Liver (tissue), 3 donors: Measurements from ENCODE around the gene CARS2.

ENCODE experiments used
- ATF3 ChIP-seq: IDR thresholded peaks from 2 replicates; pipeline ENCODE4 v1.6.1; 2016; ENCODE audit warnings: antibody characterized with exemption
- CTCF ChIP-seq: fragments of 150-350 bp; IDR thresholded peaks from 2 replicates; pipeline ENCODE4 v1.5.1; 2017; ENCODE audit warnings: improper control_type of control experiment, low read depth, low read length; ENCODE audit not compliant: missing input control
- EGR1 ChIP-seq, 2 donors: IDR thresholded peaks; 2 replicates each; pipeline ENCODE4 v1.6.1; 2016 to 2018; ENCODE audit warnings: antibody characterized with exemption in 2 of 2, low read depth in 2 of 2
- GABPA ChIP-seq, 2 donors: IDR thresholded peaks in 1 of 2; conservative IDR thresholded peaks in 1 of 2; 2 replicates each; pipeline ENCODE4 v1.6.1; 2016; ENCODE audit warnings: antibody characterized with exemption in 2 of 2, mild to moderate bottlenecking in 1 of 2, moderate library complexity in 1 of 2
- HNF4A ChIP-seq, 2 donors: conservative IDR thresholded peaks; 2 replicates each; pipeline ENCODE4 v1.6.1; 2016; ENCODE audit warnings: antibody characterized with exemption in 2 of 2, mild to moderate bottlenecking in 2 of 2
- MAX ChIP-seq: IDR thresholded peaks from 2 replicates; pipeline ENCODE4 v1.6.1; 2016; ENCODE audit warnings: antibody characterized with exemption
- RXRA ChIP-seq, 2 donors: IDR thresholded peaks; 2 replicates each; pipeline ENCODE4 v1.6.1; 2017 to 2018; ENCODE audit warnings: antibody characterized with exemption in 2 of 2, mild to moderate bottlenecking in 1 of 2
- TAF1 ChIP-seq: conservative IDR thresholded peaks from 2 replicates; pipeline ENCODE4 v1.6.1; 2016; ENCODE audit warnings: antibody characterized with exemption, mild to moderate bottlenecking
- YY1 ChIP-seq: IDR thresholded peaks from 2 replicates; pipeline ENCODE4 v1.6.1; 2016; ENCODE audit warnings: antibody characterized with exemption, mild to moderate bottlenecking
- ZBTB33 ChIP-seq: IDR thresholded peaks from 2 replicates; pipeline ENCODE4 v1.6.1; 2016; ENCODE audit warnings: antibody characterized with exemption
- donor health status: healthy.
- donor health status: healthy.

- TF ChIP-seq CTCF (no peak), MAX (no peak), GABPA (IDR thresholded peaks at IDR 0.05 in 1 of 2, conservative IDR thresholded peaks at IDR 0.05 in 1 of 2) (no peak), ZBTB33 (no peak), ATF3 (no peak), YY1 (no peak), EGR1 (IDR thresholded peaks at IDR 0.05; ENCODE audit: low read depth in 2 of 2) (no peak), RXRA (IDR thresholded peaks at IDR 0.05) (no peak), TAF1 (no peak), HNF4A (conservative IDR thresholded peaks at IDR 0.05) (no peak)
These were observed 43.8 kb downstream of the CARS2 start for GRCh38 chr13:110662091-110662490.
